HG02973 (cell line): ENCODE data around the gene DYTN.
"Not testable (repeated sequence)": the region's sequence is repeated elsewhere in the genome, so short reads cannot be mapped to it uniquely, and the experiment has no call there.

Experiments
- ATAC-seq: cut with Tn5 transposase; IDR thresholded peaks from one replicate; pipeline ENCODE4 v1.9.1; 2021; ENCODE audit warnings: moderate library complexity; ENCODE audit not compliant: unreplicated experiment

DYTN gene, protein sequence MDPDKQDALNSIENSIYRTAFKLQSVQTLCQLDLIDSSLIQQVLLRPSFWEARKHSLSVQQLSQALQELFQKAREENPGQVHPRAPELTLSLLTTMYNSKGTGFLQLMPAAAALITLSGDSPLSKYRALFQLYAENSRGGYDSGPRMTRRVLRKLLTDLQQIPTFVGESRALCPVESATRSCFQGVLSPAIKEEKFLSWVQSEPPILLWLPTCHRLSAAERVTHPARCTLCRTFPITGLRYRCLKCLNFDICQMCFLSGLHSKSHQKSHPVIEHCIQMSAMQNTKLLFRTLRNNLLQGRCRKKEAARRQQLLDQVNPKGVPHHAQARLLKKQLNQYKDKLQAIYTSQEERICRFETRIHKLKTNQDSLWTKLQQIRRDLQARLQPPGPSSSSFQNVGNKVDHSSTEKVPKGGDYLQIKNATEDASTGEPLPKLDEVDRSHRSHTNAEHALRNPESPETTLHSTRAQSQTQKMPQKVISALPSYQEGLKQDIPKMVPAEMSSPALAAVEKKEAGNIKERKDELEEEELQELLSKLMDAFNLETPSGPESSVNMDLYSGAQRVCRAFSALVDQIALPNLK

DNA sequence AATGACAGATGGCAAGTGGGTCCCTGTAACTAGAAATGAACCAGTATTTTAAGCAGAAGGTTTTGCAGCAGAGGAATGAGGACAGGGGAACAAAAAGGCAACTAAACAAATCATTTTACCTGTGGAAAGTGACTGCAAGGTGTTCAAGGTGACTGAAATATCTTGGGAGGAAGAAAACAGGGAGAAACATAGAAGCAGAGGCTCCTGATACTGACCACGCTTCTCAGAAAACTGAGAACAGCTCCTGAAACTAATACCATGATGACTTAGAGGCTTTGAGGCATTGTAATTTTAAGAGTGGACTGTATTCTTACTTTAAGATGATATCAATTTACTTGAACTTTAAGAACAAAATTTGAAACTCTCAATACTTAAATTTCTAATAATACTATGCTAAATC, at the start of gene DYTN:
Gene DYTN (minus strand): TSS at position 101 of the 400 bp plus-strand sequence. CDS start 117 bp downstream, outside the sequence.
- ATAC-seq = peak; percentile 32

DNA sequence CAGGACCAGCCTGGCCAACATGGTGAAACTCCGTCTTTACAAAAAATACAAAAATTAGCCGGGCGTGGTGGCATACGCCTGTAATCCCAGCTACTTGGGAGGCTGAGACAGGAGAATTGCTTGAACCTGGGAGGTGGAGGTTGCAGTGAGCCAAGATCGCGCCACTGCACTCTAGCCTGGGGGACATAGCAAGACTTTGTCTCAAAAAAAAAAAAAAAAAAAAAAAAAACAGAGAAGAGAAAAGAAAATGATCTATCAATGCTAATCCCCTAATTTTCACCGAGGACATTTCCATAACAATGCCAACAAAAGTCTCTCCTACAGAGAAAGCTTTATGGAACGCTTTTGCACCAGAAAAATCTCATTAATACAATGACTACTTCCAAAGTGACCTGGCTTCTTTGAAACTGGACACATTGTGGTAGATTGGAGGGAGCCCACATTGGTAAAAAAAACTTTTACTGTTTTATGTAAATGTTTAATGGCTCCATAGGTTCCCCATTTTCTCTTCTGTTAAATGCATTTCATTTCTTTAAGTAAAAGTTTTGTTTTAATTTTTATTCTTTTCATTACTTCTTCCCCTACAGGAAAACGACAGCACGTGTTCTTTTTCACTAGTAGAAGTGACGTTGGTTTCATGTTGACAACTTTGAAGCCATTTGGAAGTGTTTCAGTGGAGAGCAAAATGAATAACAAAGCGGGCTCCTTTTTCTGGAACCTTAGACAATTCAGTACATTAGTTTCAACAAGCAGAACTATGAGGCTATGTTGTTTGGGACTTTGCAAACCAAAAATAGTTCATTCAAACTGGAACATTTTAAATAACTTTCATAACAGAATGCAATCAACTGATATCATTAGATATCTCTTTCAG, 48.1 kb upstream of the DYTN start:
- no peak for ATAC-seq

DNA sequence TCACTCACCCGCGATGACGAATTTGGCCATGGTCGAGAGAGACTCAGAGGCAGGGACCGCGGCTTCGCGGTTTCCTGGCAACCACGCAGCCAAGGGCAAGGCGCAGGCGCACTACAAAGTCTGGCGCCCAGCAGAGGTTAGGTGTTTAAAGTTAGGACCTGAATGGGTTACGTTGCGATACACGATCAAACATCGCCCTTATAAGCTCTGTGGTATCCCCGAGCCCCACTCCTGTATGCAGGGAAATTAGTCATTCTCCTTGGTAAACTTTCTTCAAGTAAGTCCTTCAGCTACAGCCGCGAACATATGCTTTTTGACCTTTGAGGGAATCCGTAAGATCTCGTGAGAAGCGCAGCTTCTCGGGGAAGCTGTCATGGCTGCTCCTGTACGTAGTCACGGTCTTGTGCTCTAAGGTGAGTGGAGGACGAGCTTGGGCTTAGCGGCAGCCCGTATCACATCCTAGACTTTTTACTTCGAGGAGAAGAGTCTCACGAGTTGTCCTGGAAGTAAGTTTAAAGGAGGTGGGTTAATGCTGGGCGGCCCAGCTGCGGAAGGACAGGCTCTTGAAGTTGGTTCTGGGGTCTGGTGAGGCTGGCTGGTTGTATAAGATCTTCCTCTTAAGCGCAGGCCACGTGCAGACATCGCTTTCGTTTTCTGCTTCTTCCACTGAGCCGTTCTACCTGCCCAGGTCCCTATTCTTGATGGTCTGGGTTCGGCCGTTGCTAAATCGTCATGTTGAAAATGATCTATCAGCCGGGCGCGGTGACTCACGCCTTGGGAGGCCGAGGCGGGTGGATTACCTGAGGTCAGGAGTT, 47.3 kb upstream of the DYTN start, which contains the start of the genes FASTKD2 and MDH1B:
Gene FASTKD2 (plus strand): TSS at position 365 of the 815 bp plus-strand sequence. CDS start 1,088 bp downstream, outside the sequence.
Gene MDH1B (minus strand): TSS at position 87 of the 815 bp plus-strand sequence. CDS start 57 bp downstream, at position 30.
- ATAC-seq = peak; percentile 89

DNA sequence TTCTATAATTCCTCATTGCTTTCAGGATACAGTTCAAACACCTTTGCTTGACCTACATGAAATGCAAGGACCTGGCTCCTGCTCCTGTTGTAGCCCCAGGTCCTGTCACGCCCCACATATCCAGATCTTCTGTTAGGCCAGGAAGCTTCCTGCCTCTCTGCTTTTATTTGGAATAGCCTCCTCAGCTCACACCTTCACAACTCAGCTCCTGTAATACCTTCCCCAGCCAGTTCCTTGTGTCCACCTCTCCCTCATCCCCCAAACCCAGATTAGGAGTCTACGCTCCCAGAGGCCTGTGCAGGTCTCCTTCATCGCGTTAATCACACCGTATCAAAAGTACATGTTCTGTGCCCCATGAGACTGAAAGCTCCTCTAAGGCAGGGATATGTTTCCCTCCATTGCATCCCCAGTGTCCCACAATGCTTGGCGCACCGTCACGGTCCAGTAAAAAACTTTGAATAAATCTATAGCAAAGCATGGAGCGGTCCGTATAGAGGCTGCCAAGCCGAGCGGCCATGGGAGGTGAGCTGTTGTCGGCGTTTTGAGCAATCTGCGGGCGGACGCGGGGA, 46.6 kb upstream of the DYTN start:
- ATAC-seq = peak; percentile 12

DNA sequence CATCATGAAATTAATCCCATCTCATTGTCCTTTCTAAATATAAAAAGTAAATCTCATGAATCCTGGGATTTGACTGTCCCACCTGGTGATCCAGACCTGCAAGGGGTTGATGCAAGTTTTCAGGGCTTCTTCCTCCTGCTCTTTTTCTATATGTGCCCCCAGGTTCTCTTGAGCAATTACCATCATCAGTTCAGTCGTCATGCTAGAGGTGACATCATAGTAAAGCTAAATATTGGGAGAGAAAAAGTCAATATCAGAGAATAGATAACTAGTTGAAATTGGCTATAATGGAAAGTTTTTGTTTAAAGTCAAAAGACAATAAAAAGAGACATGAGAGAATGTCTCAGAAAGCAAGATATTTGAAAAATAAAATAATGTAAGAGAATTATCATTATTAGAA, 38.6 kb upstream of the DYTN start:
- ATAC-seq = no peak

DNA sequence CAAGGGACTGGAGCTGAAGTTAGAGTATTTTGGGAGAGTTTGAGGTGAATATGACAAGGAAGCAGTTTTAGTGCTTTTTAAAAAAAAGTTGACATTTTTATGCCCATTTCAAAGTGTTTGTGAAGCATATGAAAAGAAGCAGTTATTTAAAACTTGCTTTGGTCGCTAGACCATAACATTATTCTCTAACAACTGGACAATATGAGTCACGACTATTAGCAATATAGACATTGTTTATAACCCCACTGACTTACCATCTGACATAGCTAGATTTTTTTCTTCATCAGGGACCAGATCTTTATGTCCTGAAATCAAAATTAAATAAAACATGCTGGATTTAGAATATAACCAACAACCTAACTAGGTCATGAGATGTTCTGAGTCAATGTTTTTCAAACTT, 22.6 kb upstream of the DYTN start:
- ATAC-seq = no peak

DNA sequence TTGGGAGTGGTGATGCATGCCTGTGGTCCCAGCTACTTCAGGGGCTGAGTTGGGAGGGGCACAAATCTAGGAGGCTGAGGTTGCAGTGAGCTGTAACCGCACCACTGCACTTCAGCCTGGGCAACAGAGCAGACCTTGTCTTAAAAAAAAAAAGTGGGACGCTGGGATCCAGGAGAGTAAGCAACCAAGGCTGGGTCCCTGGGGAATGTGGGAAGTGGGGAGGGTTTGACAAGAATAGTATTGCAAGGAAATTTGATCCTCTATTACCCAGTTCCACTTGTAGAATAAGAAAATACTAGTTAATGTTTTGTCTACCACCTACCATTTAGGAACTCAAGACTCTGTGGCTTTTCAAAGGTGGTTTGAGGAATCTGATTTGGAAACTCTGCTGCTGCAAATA, 21.1 kb upstream of the DYTN start:
- no peak for ATAC-seq

DNA sequence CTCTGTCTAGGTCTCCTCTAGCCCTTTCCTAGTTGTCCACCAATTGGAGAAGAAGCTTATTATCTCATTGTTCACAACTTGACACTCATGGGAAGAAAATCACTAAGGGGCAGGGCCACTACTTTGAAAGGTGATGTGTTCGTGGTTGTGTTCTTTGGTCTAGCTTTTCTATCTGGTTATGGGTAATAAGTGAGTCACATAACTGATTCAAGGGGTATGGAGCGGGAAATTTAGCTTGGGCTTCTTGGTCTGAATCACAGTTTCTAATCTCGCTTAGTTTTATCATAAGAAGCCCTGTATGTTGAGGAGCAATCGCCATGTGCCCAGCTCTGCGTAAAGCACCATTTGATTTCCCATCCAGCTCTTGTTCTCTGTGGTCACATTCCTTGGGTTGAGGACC, 18.7 kb upstream of the DYTN start:
- no peak for ATAC-seq

DNA sequence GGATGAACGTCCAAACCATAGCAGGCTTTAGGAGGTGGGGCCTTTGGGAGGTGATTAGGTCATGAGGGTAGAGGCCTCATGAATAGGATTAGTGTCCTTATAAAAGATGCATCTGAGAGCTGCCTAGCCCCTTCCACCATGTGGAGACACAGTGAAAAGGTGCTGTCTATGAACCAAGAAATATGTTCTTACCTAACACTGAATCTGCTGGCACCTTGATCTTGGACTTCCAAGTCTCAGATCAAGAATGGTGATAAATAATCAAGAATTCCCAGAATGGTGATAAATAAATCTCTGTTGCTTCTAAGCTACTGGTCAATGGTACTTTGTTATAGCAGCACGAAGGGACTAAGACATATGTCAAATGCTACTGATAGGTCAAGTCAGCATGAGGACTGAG, 15.1 kb upstream of the DYTN start:
- no peak for ATAC-seq

DNA sequence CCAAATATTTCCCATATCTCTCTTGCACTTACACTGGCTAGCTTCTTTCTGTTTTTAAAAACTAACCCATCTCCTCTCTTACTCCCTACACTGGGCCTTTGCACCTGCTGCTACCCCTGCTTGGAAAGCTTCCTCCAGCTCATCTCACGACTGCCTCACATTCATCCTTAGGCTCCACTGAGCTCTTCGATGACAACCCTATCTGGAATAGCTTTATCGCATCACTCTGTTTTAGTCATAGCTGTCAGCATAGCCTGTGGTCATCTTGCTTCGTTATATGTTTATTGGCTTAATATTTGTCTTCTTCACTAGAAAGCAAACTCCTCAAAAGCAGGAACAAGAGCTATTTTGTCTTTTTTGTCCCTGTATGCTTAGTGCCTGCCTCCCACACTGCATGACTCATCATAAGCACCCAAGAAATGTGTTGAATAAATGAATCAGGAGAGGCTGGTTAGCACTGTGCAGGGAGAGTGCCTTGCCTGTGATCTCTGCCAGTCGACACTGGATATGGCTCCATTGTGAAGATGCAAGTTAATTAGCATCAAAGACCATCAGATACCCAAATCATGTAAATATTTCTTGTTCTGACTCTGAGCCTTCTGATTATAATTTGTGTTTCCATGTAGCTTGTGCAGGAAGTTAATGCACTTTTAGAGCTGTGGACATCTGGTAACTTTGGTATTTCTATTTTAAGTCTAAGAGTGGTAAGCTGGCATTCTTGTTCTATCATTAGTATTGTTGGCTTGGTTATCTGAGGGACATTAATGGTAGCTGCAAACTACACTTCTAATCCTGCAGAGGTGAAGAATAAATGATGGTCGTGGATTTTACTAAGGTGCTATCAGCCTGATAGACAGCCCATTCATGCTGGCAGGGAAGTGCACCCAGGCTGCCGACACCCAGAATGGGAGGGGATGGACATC, 10.3 kb upstream of the DYTN start:
- ATAC-seq = no peak

DNA sequence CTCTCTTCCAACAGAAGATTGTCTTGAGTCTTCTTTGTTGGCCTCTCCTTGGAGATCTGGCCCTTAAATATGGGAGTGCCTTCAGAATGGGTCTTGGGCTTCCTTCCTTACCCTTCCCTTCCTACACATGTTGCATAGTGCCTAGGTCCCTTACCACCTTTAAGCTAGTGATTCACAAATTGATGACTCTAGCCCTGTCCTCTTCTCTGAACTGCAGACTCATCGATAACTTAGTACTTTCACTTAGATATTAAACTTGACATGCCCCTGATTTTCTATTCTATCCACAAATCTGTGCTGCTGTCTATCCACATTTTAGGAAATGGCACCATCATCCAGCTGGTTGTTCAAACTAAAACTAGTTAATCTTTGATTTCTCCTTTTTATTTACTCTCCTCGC, 9.1 kb upstream of the DYTN start:
- no peak for ATAC-seq

DNA sequence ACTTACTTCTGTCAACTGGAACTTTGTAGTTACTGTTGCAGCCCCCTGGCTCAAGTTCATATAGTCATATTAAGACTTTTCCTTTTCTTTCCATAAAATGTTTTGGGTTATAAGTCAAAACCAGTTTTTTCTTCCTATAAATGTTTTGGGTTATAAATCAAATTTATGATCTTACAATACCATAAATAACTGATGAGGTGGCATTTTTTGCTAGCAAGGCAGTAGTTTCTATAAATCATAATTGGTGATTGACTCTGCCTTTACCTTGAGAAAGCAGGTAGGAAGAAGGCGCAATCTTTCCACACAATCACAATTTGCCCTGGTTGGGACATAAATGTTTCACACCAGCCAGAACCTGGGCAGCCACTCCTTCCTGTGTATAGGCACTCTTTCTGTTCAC, 5.1 kb upstream of the DYTN start:
- no peak for ATAC-seq

DNA sequence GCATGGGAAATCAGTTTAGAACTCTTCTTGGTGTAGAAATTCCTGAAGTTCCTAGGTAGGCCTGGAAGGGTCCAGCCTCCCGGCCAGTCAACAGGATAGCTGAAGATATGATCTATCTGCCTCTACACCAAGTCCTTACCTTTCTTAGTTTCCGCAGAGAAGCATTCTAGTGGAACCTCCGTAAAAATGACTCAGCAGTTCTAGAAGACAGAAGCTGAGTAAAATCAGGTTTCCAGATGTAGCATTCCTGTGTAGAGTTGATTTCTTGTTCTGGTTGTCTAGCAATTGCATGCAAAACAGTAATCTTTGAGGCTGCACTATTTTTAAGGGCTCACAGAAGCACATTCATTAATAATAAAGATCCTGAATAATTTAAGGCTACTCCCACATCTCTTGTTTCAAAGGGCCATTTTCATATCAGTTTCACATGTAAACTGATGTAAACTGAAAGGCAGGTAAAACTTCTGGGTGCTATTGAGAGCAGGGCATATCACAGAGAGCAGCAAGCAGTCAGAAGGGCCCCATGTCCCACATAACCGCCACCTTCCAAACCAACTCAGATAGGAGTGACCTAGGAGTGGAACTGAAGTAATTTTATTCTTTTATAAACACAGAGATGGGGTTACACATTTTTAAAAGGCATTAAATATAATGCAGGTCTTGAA, 3.2 kb upstream of the DYTN start:
- peak; percentile 85 for ATAC-seq

DNA sequence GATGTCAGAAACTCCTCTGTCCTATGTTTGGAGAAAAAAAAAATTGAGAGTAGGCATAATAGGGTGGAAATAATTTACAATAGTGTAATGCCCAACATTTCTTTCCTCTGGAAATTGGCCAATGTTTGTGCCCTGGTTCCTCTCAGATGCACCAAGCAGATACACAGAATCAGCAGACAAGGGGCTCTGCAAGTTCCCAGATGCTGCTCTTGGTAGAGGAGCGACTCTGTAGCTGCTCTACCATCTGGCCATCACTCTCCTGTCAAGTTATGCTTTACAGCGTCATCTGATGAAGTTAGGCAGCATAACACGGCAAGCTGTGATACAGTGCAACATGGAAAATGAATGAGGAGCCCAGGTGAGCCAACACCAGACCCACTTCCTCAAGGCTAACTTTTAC, 1.6 kb downstream of the DYTN start:
- ATAC-seq = no peak

DNA sequence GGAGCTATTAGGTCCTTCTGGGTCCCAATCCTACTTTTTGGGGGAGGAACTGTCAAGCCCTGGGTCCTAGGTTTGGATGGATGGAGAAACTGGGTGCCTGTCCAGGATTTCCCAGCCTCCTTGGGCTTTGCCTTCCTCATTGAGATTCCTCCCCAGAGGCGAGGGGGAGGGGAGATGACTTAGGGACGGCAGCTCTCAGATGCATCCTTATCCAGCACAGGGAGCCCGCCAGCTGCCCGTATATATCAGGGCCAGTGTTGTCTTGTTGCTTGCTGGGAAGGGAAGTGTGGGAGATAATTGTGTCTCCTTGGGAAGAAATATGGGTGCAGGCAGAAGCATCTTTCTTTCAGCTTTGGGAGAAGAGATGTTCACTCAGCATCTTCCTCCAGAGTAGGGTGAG, 3.0 kb downstream of the DYTN start:
- not testable (repeated sequence) for ATAC-seq

DNA sequence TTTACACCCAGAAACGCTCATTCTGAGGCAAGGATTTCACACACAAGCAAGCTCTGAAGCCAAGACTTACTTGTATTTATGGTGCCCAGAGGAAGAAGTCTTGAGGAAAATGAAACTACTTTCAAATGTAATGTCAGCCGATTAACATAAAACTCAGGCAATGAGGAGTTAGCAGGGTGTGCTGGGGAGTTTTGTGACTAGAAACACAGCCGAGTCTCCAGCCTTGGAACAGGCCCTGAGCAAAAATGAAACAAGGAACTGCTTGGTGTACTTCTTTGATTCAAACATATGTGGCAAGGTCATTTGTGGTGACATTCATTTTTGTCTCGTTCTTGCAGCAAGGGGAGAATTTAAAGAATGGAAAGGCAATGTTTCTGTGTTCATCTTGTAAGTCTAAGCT, 4.5 kb downstream of the DYTN start:
- ATAC-seq = peak; percentile 81

DNA sequence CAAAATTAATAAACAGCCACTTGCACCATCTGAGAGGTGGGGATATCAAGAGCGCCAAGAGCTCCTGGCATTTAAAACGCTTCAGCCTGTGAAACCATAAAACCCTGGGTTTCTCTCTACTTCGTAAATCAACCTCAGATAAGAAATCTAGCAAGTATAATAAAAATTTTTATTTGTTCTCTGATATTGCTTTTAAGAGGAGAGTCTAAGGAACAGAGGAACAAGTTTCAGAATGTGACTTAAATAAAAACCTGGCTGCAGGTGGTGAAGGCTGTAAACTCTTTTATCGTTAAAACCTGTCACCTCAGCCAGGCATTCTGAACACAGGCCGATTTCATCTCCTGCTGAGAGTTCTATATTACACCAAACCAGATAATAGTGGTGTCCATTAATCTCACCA, 9.9 kb downstream of the DYTN start:
- no peak for ATAC-seq

DNA sequence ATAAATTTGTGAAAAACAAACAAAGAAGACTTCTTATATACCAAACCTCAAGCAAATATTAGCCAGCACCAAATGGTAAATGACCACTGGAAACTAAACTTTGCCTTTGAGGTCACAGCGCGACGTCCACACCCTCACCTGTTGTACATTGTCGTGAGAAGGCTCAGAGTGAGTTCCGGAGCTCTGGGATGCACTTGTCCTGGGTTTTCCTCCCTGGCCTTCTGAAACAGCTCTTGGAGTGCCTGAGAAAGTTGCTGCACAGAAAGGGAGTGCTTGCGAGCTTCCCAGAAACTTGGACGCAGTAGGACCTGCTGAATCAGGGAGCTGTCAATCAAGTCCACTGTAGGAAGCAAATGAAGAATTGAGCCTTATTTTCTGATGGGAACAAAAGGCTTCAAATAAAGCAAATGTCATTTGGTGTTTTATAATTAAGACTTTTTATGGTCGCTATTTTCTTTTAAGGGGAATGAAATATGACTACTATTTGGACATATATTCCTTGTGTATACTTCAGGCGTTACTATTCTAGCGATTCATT, 11.0 kb downstream of the DYTN start:
- ATAC-seq = no peak
